HCEC 1CT (cell line): ENCODE results near the gene KCP.
A peak's percentile ranks its signal among the peaks of the same experiment; 100 is the strongest.

Experiments
- DNase-seq: peaks from one replicate; pipeline ENCODE4 v3.0.0-alpha.2; 2017

KCP gene

GRCh38 chr7:128906001-128906765 lies 4.3 kb downstream of the KCP start:
- no peak for DNase-seq

- DNase-seq = peak; percentile 34
Measured at GRCh38 chr7:128904381-128905197, 5.9 kb downstream of the KCP start.

- no peak for DNase-seq
Measured at GRCh38 chr7:128903621-128904361, 6.7 kb downstream of the KCP start.

GRCh38 chr7:128902761-128903585 lies 7.5 kb downstream of the KCP start:
- peak; percentile 67 for DNase-seq

- DNase-seq = no peak
Measured at GRCh38 chr7:128900237-128900636, 10.3 kb downstream of the KCP start.

GRCh38 chr7:128899392-128899791 lies 11.1 kb downstream of the KCP start:
- DNase-seq = no peak

GRCh38 chr7:128895320-128895719 lies 15.2 kb downstream of the KCP start:
- no peak for DNase-seq

- DNase-seq = no peak
Measured at GRCh38 chr7:128894101-128894440, 16.4 kb downstream of the KCP start.

GRCh38 chr7:128893251-128894100 lies 17.0 kb downstream of the KCP start:
- DNase-seq = no peak

GRCh38 chr7:128892521-128893250 lies 17.8 kb downstream of the KCP start:
- no peak for DNase-seq

- no peak for DNase-seq
Measured at GRCh38 chr7:128891942-128892269, 18.6 kb downstream of the KCP start.

GRCh38 chr7:128891110-128891941 lies 19.2 kb downstream of the KCP start:
- no peak for DNase-seq

- no peak for DNase-seq
Measured at GRCh38 chr7:128890306-128891109, 20.0 kb downstream of the KCP start.

- DNase-seq = no peak
Measured at GRCh38 chr7:128889121-128889520, 21.4 kb downstream of the KCP start.

GRCh38 chr7:128888756-128889095 lies 21.8 kb downstream of the KCP start:
- no peak for DNase-seq

- no peak for DNase-seq
Measured at GRCh38 chr7:128888039-128888755, 22.3 kb downstream of the KCP start.

- no peak for DNase-seq
Measured at GRCh38 chr7:128887169-128888038, 23.1 kb downstream of the KCP start.
